Ishikawa (cell line): ENCODE results near the gene WDR38.

ENCODE experiments used
- CEBPB ChIP-seq: IDR thresholded peaks from 2 replicates; pipeline ENCODE4 v1.6.1; 2012
- CREB1 ChIP-seq: IDR thresholded peaks from 2 replicates; pipeline ENCODE4 v1.6.1; 2012; ENCODE audit warnings: low read depth
- EGR1 ChIP-seq: IDR thresholded peaks from 2 replicates; pipeline ENCODE4 v1.6.1; 2012
- EP300 ChIP-seq: IDR thresholded peaks from 2 replicates; pipeline ENCODE4 v1.6.1; 2012; ENCODE audit warnings: borderline replicate concordance
- FOXM1 ChIP-seq: IDR thresholded peaks from 2 replicates; pipeline ENCODE4 v1.6.1; 2012; ENCODE audit warnings: low read depth, borderline replicate concordance
- MAX ChIP-seq: IDR thresholded peaks from 2 replicates; pipeline ENCODE4 v1.6.1; 2012
- NFIC ChIP-seq: IDR thresholded peaks from 2 replicates; pipeline ENCODE4 v1.6.1; 2012
- RAD21 ChIP-seq: IDR thresholded peaks from 2 replicates; pipeline ENCODE4 v1.6.1; 2012; ENCODE audit warnings: low read depth
- REST ChIP-seq: IDR thresholded peaks from 2 replicates; pipeline ENCODE4 v1.6.1; 2012; ENCODE audit warnings: low read depth, mild to moderate bottlenecking
- TAF1 ChIP-seq: IDR thresholded peaks from 2 replicates; pipeline ENCODE4 v1.6.1; 2012; ENCODE audit warnings: low read depth, mild to moderate bottlenecking
- TCF12 ChIP-seq: IDR thresholded peaks from 2 replicates; pipeline ENCODE4 v1.6.1; 2012; ENCODE audit warnings: low read depth
- TEAD4 ChIP-seq: IDR thresholded peaks from 2 replicates; pipeline ENCODE4 v1.6.1; 2012
- USF1 ChIP-seq: IDR thresholded peaks from 2 replicates; pipeline ENCODE4 v1.6.1; 2012
- YY1 ChIP-seq: IDR thresholded peaks from 2 replicates; pipeline ENCODE4 v1.6.1; 2012; ENCODE audit warnings: low read depth
- ZBTB7A ChIP-seq: IDR thresholded peaks from 2 replicates; pipeline ENCODE4 v1.6.1; 2012; ENCODE audit warnings: low read depth

Gene WDR38

DNA sequence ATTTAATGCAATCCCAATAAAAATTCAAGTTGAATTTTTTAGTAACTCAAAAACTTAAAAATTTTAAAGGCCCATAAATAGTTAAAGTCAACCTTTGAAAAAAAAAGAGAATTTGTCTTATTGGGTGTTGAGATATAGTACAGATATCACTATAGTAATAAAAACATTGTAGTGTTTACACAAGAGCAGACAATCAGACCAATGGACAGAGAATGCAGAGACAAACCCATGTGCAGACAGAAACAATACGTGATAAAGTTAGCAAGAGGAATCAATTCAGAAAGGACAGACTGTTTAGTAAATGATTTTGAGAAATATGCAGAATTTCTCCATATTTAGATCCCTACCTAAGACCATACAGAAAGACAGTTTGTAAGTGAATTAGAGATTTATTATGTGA, 53.7 kb downstream of the WDR38 start:
- TF ChIP-seq TCF12 (no peak), YY1 (no peak), NFIC (no peak), MAX (no peak), CREB1 (no peak), EGR1 (no peak), EP300 (no peak), TEAD4 (no peak), CEBPB (no peak), REST (no peak), ZBTB7A (no peak), RAD21 (no peak), FOXM1 (no peak), USF1 (no peak), TAF1 (no peak)
